Measurements from ENCODE around the gene RAPGEF1.
"Not testable (repeated sequence)": the region's sequence is repeated elsewhere in the genome, so short reads cannot be mapped to it uniquely, and the experiment has no call there.

The RAPGEF1 gene

GRCh38 chr9:131772940-131773339 lies 33.1 kb upstream of the RAPGEF1 start:
- Histone ChIP-seq H3K4me2 (peak overlapping the region in 5 of 11 experiments; percentile 10 to 28 (median 21); a peak in 2 of 22 replicates), H3K36me3 (no peaks in the 10 kb centered on the region), H3K27me3 (no peaks in the 10 kb centered on the region), H3K9ac (no peak overlapping the region), H3K4me3 (no peak overlapping the region), H3K4me1 (peaks cover 0 to 7% (median 0%) of the 10 kb centered on the region in 10 experiments; a peak in 3 of 20 replicates), H4K20me1 (peaks cover 0 to 47% (median 0%) of the 10 kb centered on the region in 11 experiments; a peak in 10 of 22 replicates), H3K9me3 (replicated peaks in 1 of 11) (no peaks in the 10 kb centered on the region), H3K27ac (no peak overlapping the region)
- TF ChIP-seq Cebpa-rat (IDR thresholded peaks at IDR 0.05) = no peak

- H3K9me3 ChIP-seq (replicated peaks in 1 of 11) = no peaks in the 10 kb centered on the region
- peaks cover 0 to 7% (median 0%) of the 10 kb centered on the region in 10 experiments; a peak in 3 of 20 replicates for H3K4me1 ChIP-seq
- H3K4me3 ChIP-seq = no peak overlapping the region
- H3K27ac ChIP-seq = no peak overlapping the region
- no peak overlapping the region for H3K9ac ChIP-seq
- H3K36me3 ChIP-seq = no peaks in the 10 kb centered on the region
- no peaks in the 10 kb centered on the region for H3K27me3 ChIP-seq
- no peak for TF ChIP-seq Cebpa-rat (IDR thresholded peaks at IDR 0.05)
- H4K20me1 ChIP-seq = peaks cover 0 to 45% (median 0%) of the 10 kb centered on the region in 11 experiments; a peak in 10 of 22 replicates
- H3K4me2 ChIP-seq = no peak overlapping the region
Observed at GRCh38 chr9:131771646-131772045, 31.8 kb upstream of the RAPGEF1 start.

- Histone ChIP-seq H3K27ac (no peak overlapping the region), H3K27me3 (no peaks in the 10 kb centered on the region), H4K20me1 (peaks cover 0 to 22% (median 0%) of the 10 kb centered on the region in 11 experiments; a peak in 5 of 22 replicates), H3K9ac (no peak overlapping the region), H3K4me2 (no peak overlapping the region), H3K36me3 (no peaks in the 10 kb centered on the region), H3K4me3 (no peak overlapping the region), H3K9me3 (replicated peaks in 1 of 11) (no peaks in the 10 kb centered on the region), H3K4me1 (peaks cover 0 to 7% (median 0%) of the 10 kb centered on the region in 10 experiments; a peak in 3 of 20 replicates)
- no peak for TF ChIP-seq Cebpa-rat (IDR thresholded peaks at IDR 0.05)
Observed at GRCh38 chr9:131769361-131769760, 29.5 kb upstream of the RAPGEF1 start.

GRCh38 chr9:131764568-131764967 lies 24.7 kb upstream of the RAPGEF1 start:
- Histone ChIP-seq H4K20me1 (0 out of 22 replicates have a peak, but pooled peaks cover 0 to 6% (median 0%) of the 10 kb centered on the region in 11 experiments), H3K4me1 (no peaks in the 10 kb centered on the region), H3K9me3 (replicated peaks in 1 of 11) (no peaks in the 10 kb centered on the region), H3K4me2 (no peak overlapping the region), H3K4me3 (no peak overlapping the region), H3K27me3 (no peaks in the 10 kb centered on the region), H3K9ac (no peak overlapping the region), H3K27ac (no peak overlapping the region), H3K36me3 (no peaks in the 10 kb centered on the region)
- TF ChIP-seq Cebpa-rat (IDR thresholded peaks at IDR 0.05) = no peak

- peak overlapping the region in 3 of 11 experiments; percentile 28 to 56 (median 33); a peak in 4 of 22 replicates for H3K4me2 ChIP-seq
- H3K27me3 ChIP-seq = no peaks in the 10 kb centered on the region
- TF ChIP-seq Cebpa-rat (IDR thresholded peaks at IDR 0.05) = no peak
- H3K4me3 ChIP-seq = no peak overlapping the region
- H3K4me1 ChIP-seq = peaks cover 0 to 5% (median 0%) of the 10 kb centered on the region in 10 experiments; a peak in 1 of 20 replicates
- no peaks in the 10 kb centered on the region for H3K36me3 ChIP-seq
- no peak overlapping the region for H3K9ac ChIP-seq
- H3K27ac ChIP-seq = no peak overlapping the region
- no peaks in the 10 kb centered on the region for H3K9me3 ChIP-seq (replicated peaks in 1 of 11)
- H4K20me1 ChIP-seq = 0 out of 22 replicates have a peak, but pooled peaks cover 0 to 6% (median 0%) of the 10 kb centered on the region in 11 experiments
Observed at GRCh38 chr9:131762356-131762932, 22.6 kb upstream of the RAPGEF1 start.

GRCh38 chr9:131759017-131759647 lies 19.3 kb upstream of the RAPGEF1 start:
- H3K4me3 ChIP-seq = no peak overlapping the region
- no peaks in the 10 kb centered on the region for H3K9me3 ChIP-seq (replicated peaks in 1 of 11)
- H3K4me2 ChIP-seq = 0 out of 22 replicates have a peak overlapping the region, but pooled peaks of 1 of the 11 experiments have one; percentile 13
- 0 out of 22 replicates have a peak, but pooled peaks cover 0 to 6% (median 0%) of the 10 kb centered on the region in 11 experiments for H4K20me1 ChIP-seq
- TF ChIP-seq Cebpa-rat (IDR thresholded peaks at IDR 0.05) = no peak
- no peaks in the 10 kb centered on the region for H3K36me3 ChIP-seq
- H3K27me3 ChIP-seq = no peaks in the 10 kb centered on the region
- no peak overlapping the region for H3K27ac ChIP-seq
- peaks cover 0 to 14% (median 2%) of the 10 kb centered on the region in 10 experiments; a peak in 7 of 20 replicates for H3K4me1 ChIP-seq
- H3K9ac ChIP-seq = no peak overlapping the region

- Histone ChIP-seq H3K36me3 (no peaks in the 10 kb centered on the region), H3K4me1 (peaks cover 0 to 14% (median 2%) of the 10 kb centered on the region in 10 experiments; a peak in 7 of 20 replicates), H3K4me3 (no peak overlapping the region), H3K9me3 (replicated peaks in 1 of 11) (no peaks in the 10 kb centered on the region), H4K20me1 (no peaks in the 10 kb centered on the region), H3K27ac (no peak overlapping the region), H3K27me3 (no peaks in the 10 kb centered on the region), H3K4me2 (no peak overlapping the region), H3K9ac (no peak overlapping the region)
- TF ChIP-seq Cebpa-rat (IDR thresholded peaks at IDR 0.05) = no peak
Observed at GRCh38 chr9:131757549-131757948, 17.7 kb upstream of the RAPGEF1 start.

- no peak overlapping the region for H3K9ac ChIP-seq
- TF ChIP-seq Cebpa-rat (IDR thresholded peaks at IDR 0.05) = no peak
- peak overlapping the region in 4 of 11 experiments; percentile 17 to 55 (median 27); a peak in 3 of 22 replicates for H3K4me2 ChIP-seq
- no peak overlapping the region for H3K4me3 ChIP-seq
- no peaks in the 10 kb centered on the region for H4K20me1 ChIP-seq
- H3K27ac ChIP-seq = no peak overlapping the region
- H3K4me1 ChIP-seq = peaks cover 0 to 14% (median 2%) of the 10 kb centered on the region in 10 experiments; a peak in 7 of 20 replicates
- H3K36me3 ChIP-seq = no peaks in the 10 kb centered on the region
- no peaks in the 10 kb centered on the region for H3K27me3 ChIP-seq
- H3K9me3 ChIP-seq (replicated peaks in 1 of 11) = no peaks in the 10 kb centered on the region
Observed at GRCh38 chr9:131755541-131756198, 15.8 kb upstream of the RAPGEF1 start.

GRCh38 chr9:131754846-131755245 lies 15.0 kb upstream of the RAPGEF1 start:
- Histone ChIP-seq H3K4me1 (peaks cover 0 to 14% (median 2%) of the 10 kb centered on the region in 10 experiments; a peak in 7 of 20 replicates), H3K27ac (no peak overlapping the region), H3K4me2 (0 out of 22 replicates have a peak overlapping the region, but pooled peaks of 1 of the 11 experiments have one; percentile 17), H3K4me3 (no peak overlapping the region), H3K9ac (no peak overlapping the region), H3K9me3 (replicated peaks in 1 of 11) (no peaks in the 10 kb centered on the region), H4K20me1 (no peaks in the 10 kb centered on the region), H3K27me3 (no peaks in the 10 kb centered on the region), H3K36me3 (no peaks in the 10 kb centered on the region)
- TF ChIP-seq Cebpa-rat (IDR thresholded peaks at IDR 0.05) = no peak

- not testable (repeated sequence) for H3K4me2 ChIP-seq; H3K9me3 ChIP-seq (replicated peaks in 1 of 11); H3K27me3 ChIP-seq; H4K20me1 ChIP-seq; H3K9ac ChIP-seq; H3K4me3 ChIP-seq; H3K27ac ChIP-seq; H3K36me3 ChIP-seq
- H3K4me1 ChIP-seq = peaks cover 0 to 10% (median 2%) of the 10 kb centered on the region in 10 experiments; a peak in 7 of 20 replicates
Observed at GRCh38 chr9:131753751-131754150, 13.9 kb upstream of the RAPGEF1 start.
